Activated T-cell treated with anti-CD3 and anti-CD28 coated beads for 24 hours (primary cell): ENCODE data around the gene TAF6.
"Not testable (repeated sequence)": the region's sequence is repeated elsewhere in the genome, so short reads cannot be mapped to it uniquely, and the experiment has no call there.

Experiments
- DNase-seq: peaks from one replicate; pipeline ENCODE4 v3.0.0-alpha.2; 2020; ENCODE audit warnings: low read depth

The TAF6 gene

DNA sequence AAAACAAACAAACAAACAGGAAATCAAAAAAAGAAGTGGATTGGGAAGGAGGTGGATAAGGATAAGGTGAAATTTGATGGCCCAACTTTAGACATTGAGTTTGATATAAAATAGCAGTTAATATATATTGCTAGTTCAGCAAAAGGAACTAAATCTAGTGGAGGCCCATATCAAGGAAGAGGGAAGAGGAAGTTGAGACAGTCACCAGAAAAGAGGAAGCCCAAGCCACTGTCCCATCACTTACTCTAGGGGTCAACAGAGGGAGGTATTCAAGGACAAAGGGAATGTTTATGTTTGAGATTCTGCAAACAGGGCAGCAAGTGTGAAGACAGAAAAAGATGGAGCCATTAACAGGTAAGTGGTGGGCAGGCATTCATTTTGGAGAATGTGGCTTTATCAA, 33.2 kb upstream of the TAF6 start:
- DNase-seq, result no peak

GRCh38 chr7:100148559-100149328, 29.6 kb upstream of the TAF6 start, which contains the start of gene LAMTOR4:
Gene LAMTOR4 (plus strand): TSS chr7:100148918. CDS start chr7:100148973, 55 bp downstream.
- peak; percentile 97 for DNase-seq

DNA sequence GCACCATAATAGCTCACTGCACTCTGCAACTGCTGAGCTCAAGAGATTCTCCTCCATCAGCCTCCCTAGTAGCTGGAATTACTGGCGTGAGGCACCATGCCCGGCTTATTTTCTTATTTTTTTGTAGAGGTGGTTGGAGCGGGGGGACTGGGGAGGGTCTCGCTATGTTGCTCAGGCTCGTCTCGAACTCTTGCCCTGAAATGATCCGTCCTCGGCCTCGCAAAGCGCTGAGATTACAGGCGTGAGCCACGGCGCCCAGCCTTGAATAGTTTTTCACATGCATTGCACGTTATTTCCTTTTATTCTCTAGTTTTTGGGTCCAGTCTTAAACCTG, 29.0 kb upstream of the TAF6 start:
- no peak for DNase-seq

DNA sequence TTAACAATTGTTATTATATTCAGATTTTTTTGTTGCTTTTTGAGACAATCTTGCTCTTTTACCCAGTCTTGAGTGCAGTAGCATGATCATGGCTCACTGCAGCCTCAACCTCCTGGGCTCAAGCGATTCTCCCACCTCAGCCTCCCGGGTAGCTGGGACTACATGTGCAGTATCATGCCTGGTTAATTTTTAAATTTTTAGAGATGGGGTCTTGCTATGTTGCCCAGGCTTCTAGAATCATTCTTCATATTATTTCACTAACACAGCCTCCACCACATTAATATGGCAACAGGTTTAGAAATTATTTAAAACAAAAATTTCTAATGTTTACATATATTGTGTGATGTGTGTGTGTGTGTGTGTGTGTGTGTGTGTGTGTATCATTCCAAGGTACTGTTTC, 28.1 kb upstream of the TAF6 start:
- no peak for DNase-seq

DNA sequence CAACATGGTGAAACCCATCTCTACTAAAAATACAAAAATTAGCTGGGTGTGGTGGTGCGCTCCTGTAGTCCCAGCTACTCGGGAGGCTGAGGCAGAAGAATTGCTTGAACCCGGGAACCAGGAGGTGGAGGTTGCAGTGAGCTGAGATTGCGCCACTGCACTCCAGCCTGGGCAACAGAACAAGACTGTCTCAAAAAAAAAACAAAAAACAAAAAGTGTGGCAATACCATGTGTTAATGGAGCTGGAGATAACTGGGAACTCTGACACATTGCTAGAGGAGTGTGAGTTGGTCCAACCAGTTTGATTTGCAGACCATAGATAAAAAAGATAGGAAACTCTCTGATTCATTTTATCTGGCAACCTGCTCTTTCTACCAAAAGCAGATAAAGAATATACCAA, 27.2 kb upstream of the TAF6 start:
- DNase-seq, result not testable (repeated sequence)

DNA sequence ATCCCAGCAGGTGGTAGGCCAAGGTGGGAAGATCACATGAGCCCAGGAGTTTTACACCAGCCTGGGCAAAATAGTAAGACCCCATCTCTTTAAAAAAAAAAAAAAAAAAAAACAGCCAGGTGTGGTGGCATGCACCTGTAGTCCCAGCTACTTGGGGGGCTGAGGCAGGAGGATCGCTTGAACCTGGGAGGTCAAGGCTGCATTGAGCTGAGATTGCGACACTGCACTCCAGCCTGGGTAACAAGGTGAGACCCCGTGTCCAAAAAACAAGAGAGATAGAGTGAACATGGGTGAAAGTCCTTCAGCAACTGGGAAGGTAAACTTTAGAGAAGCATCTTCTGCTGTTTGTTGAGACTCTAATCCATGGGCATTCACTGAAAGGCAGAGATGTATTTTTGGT, 23.3 kb upstream of the TAF6 start:
- DNase-seq, result no peak

GRCh38 chr7:100141555-100141949, 22.4 kb upstream of the TAF6 start:
- no peak for DNase-seq

DNA sequence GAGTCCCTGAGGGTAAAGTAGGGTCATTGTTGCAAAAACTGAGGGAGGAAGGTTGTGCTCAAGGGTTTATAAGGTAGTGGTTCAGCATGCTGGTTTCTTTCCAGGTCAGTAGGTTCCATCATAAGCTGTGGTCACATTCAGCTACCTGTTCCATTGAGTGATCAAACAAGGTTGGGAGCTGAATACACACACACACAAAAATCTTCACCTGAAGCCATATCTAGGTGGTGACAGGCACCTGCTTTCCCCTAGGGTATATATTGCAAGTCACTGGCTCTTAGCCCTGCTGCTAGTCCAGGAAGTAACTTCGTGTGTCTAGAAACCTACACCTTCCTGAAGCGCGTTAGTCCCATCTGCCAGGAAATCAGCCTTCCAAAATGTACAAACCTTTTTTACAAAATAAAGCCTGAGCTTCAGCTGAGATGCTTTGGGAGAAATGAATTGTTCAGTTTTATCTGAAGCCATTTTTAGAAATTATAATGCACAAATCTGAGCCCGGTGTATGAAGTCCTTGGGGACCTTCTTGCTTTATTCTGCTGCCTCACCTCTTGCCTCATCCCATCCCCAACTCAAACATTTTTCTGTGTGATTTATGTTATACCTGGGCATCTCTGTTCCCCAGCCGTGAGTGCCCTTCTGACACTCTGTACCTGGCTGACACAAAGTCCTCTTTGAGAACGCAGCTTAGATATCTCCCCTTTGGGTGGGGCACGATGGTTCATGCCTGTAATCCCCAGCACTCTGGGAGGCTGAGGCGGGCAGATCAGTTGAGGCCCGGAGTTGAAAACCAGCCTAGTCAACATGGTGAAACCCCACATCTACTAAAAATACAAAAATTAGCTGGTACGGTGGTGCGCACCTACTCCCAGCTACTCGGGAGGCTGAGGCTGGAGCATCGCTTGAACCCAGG, 18.9 kb upstream of the TAF6 start:
- no peak for DNase-seq

DNA sequence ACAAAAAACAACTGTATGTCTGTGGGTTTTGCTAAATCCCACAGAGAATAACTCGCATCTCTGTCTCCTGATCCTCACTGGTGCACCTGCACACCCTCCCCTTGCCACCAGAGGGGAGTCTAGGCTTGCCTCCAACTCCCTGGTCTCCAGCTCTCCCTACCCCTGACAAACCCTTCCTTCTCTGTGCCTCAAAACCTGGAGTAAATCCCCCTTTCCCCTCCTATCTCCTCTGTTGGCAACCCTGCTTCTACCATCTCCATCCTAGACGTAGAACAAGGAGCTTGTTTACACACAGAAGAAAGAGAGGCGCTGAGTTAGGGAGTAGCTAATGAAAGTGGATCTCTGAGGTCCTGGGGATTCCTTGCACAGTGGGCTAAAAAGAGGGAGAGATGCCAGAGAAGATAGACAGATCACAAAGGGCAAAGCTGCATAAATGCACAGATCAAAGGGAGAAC, 13.6 kb upstream of the TAF6 start:
- peak; percentile 53 for DNase-seq

DNA sequence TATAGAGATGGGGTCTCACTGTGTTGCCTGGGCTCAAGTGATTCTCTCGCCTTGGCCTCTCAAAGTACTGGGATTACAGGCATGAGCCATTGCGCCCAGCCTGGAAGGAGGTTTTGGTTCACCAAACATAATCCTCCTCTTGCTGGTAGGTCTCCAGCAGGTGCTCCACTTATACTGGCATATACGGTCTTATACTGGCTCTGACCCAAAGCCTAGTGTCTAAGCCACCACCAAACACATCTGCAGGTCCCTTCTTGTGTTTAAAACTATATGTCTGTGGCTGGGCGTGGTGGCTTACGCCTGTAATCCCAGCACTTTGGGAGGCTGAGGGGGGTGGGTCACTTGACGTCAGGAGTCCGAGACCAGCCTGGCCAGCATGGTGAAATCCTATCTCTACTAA, 13.0 kb upstream of the TAF6 start:
- DNase-seq, result no peak

- DNase-seq, result peak; percentile 73
Observed at GRCh38 chr7:100130608-100131453, 11.7 kb upstream of the TAF6 start.

DNA sequence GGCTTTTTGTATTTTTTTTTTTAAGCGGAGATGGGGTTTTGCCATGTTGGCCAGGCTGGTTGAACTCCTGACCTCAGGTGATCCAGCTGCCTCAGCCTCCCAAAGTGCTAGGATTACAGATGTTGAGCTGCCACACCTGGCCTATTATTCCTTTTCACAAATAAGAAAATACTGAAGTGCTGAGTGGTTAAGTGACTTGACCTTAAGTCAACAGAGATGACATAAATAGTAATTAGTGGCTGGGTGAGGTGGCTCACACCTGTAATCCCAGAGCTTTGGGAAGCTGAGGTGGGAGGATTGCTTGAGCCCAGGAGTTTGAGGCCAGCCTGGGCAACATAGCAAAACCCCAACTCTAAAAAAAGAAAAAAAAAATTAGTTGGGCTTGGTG, 11.1 kb upstream of the TAF6 start:
- DNase-seq, result not testable (repeated sequence)

GRCh38 chr7:100128637-100128963, 9.4 kb upstream of the TAF6 start:
- no peak for DNase-seq

DNA sequence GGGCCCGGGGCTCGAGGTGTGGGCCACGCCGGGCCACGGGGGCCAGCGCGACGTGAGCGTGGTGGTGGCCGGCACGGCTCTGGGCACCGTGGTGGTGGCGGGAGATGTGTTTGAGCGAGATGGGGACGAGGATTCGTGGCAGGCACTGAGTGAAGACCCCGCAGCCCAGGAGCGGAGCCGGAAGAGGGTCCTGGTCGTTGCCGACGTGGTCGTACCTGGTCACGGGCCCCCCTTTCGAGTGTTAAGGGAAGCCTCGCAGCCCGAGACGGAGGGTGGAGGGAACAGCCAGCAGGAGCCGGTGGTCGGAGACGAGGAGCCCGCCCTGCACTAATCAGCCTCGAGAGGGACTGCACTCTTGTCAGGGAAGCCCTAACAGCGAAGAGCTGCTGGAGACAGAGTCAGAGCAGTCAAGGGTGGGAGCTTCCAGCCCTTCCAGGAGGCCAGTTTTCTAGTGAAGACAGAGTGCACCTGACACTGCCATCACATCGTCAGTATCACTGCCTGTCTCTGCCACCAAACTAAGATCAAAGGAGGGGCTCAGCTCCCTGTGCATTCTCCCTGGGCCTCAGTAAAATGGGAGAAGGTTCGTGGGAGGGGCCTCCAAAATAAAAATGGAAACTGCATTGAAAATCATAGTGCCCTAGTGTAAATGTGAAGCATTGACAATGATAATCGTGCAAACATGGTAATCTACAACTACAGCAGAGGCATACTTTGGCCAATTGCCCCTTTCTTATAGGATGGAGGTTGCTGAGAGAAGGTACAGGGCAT, 8.9 kb upstream of the TAF6 start:
- DNase-seq, result no peak

DNA sequence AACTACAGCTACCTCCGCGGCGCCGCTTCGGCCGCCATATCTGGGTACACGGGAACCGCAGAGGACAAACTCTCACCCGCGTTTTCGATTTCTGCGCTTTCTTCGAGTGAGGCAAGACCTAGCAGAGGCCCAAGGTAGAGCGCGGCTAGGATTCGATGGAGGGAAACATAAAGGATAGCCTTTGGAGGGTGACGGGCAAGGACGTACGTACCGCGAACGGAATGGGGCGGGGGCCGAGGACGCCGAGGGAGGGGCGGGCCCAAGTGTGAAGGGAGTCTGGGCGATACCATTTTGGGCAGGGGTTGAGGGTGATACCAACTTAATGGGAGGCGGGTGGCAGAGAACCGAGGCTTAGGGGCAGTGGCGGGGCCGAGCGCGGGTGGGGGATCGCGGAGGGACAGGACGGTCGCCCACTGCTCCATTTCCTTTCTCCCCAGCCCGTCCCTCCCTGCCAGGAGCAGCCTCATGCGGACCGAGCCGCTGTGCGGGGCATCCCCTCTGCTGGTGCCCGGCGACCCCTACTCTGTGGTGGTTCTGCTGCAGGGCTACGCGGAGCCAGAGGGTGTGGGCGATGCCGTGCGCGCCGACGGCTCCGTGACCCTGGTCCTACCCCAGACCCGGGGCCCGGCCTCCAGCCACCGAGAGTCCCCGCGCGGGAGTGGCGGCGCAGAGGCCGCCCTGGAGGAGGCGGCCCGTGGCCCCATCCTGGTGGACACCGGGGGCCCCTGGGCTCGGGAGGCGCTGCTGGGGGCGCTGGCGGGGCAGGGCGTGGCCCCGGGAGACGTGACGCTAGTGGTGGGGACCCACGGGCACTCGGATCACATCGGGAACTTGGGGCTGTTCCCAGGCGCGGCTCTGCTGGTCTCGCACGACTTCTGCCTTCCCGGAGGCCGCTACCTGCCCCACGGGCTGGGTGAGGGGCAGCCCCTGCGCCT, 8.0 kb upstream of the TAF6 start, which contains the start of gene MBLAC1:
Gene MBLAC1, plus strand, starts transcription at position 37 of the 935 bp plus-strand sequence. Its CDS starts 429 bp downstream, at position 466.
- DNase-seq, result peak; percentile 85

- DNase-seq, result no peak
Observed at GRCh38 chr7:100126239-100126930, 7.2 kb upstream of the TAF6 start.

GRCh38 chr7:100124301-100125230, 5.4 kb upstream of the TAF6 start:
- no peak for DNase-seq

GRCh38 chr7:100122568-100122967, 3.4 kb upstream of the TAF6 start:
- no peak for DNase-seq

DNA sequence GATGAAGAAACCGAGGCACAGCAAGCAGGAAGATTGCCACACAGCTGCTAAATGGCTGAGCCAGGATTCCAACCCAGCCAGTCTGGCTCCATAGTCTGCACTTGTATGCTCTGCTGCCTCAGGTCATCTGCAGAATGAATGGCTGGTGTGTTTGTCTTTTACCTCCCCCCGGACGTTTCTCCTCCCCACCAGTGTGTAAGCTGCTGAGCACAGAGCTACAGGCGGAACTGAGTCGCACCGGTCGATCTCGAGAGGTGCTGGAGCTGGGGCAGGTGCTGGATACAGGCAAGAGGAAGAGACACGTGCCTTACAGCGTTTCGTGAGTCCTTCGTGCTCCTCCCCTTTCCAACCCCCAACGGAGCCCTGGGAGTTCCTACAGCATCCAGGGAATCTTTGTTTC, 2.9 kb upstream of the TAF6 start:
- no peak for DNase-seq
